Measurements from ENCODE around the gene KRTAP17-1.

- TF ChIP-seq, protein P1, sequence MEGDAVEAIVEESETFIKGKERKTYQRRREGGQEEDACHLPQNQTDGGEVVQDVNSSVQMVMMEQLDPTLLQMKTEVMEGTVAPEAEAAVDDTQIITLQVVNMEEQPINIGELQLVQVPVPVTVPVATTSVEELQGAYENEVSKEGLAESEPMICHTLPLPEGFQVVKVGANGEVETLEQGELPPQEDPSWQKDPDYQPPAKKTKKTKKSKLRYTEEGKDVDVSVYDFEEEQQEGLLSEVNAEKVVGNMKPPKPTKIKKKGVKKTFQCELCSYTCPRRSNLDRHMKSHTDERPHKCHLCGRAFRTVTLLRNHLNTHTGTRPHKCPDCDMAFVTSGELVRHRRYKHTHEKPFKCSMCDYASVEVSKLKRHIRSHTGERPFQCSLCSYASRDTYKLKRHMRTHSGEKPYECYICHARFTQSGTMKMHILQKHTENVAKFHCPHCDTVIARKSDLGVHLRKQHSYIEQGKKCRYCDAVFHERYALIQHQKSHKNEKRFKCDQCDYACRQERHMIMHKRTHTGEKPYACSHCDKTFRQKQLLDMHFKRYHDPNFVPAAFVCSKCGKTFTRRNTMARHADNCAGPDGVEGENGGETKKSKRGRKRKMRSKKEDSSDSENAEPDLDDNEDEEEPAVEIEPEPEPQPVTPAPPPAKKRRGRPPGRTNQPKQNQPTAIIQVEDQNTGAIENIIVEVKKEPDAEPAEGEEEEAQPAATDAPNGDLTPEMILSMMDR (IDR thresholded peaks at IDR 0.05): no peak
- no peak for TF ChIP-seq POLR2AphosphoS5 (IDR thresholded peaks at IDR 0.05)
- TF ChIP-seq POLR2A (IDR thresholded peaks at IDR 0.05): no peak
Measured at GRCh38 chr17:41265078-41265477, 50.4 kb downstream of the KRTAP17-1 start, which contains the start of gene KRTAP9-6.

Data from prostate gland (tissue), 2 donors.